HG03521 (cell line): ENCODE results near the gene MOB3B.
"Not testable (repeated sequence)": the region's sequence is repeated elsewhere in the genome, so short reads cannot be mapped to it uniquely, and the experiment has no call there.

Experiments
- ATAC-seq: cut with Tn5 transposase; IDR thresholded peaks from one replicate; pipeline ENCODE4 v1.9.1; 2021; ENCODE audit warnings: mild to moderate bottlenecking, moderate library complexity; ENCODE audit not compliant: unreplicated experiment

The MOB3B gene

GRCh38 chr9:27427272-27427643 is 102.4 kb downstream of the MOB3B start:
- no peak for ATAC-seq

GRCh38 chr9:27426511-27427271 is 102.9 kb downstream of the MOB3B start:
- ATAC-seq = no peak

GRCh38 chr9:27425827-27426510 is 103.6 kb downstream of the MOB3B start:
- ATAC-seq = no peak

GRCh38 chr9:27423915-27424710 is 105.5 kb downstream of the MOB3B start:
- ATAC-seq = no peak

- ATAC-seq = no peak
Observed at GRCh38 chr9:27422279-27422834, 107.3 kb downstream of the MOB3B start.

GRCh38 chr9:27421577-27421976 is 108.0 kb downstream of the MOB3B start:
- ATAC-seq = no peak

- not testable (repeated sequence) for ATAC-seq
Observed at GRCh38 chr9:27419558-27419957, 110.1 kb downstream of the MOB3B start.

GRCh38 chr9:27414220-27414761 is 115.3 kb downstream of the MOB3B start:
- ATAC-seq = no peak

GRCh38 chr9:27413511-27414219 is 115.9 kb downstream of the MOB3B start:
- ATAC-seq = no peak

- ATAC-seq = no peak
Observed at GRCh38 chr9:27412963-27413362, 116.7 kb downstream of the MOB3B start.

- ATAC-seq = no peak
Observed at GRCh38 chr9:27412081-27412480, 117.5 kb downstream of the MOB3B start.

GRCh38 chr9:27408482-27408881 is 121.1 kb downstream of the MOB3B start:
- no peak for ATAC-seq

GRCh38 chr9:27408001-27408400 is 121.6 kb downstream of the MOB3B start:
- ATAC-seq = no peak

GRCh38 chr9:27407491-27407890 is 122.1 kb downstream of the MOB3B start:
- ATAC-seq = no peak

GRCh38 chr9:27404661-27405060 is 125.0 kb downstream of the MOB3B start:
- no peak for ATAC-seq

- ATAC-seq = no peak
Observed at GRCh38 chr9:27402626-27403025, 127.0 kb downstream of the MOB3B start.

- ATAC-seq = no peak
Observed at GRCh38 chr9:27400334-27400880, 129.2 kb downstream of the MOB3B start.

- ATAC-seq = no peak
Observed at GRCh38 chr9:27398982-27399653, 130.5 kb downstream of the MOB3B start.

- ATAC-seq = no peak
Observed at GRCh38 chr9:27396495-27396894, 133.1 kb downstream of the MOB3B start.

- no peak for ATAC-seq
Observed at GRCh38 chr9:27395484-27395921, 134.1 kb downstream of the MOB3B start.
